ENCODE data around the gene TBC1D5.
"Not testable (repeated sequence)": the region's sequence is repeated elsewhere in the genome, so short reads cannot be mapped to it uniquely, and the experiment has no call there.

Gene TBC1D5

DNA sequence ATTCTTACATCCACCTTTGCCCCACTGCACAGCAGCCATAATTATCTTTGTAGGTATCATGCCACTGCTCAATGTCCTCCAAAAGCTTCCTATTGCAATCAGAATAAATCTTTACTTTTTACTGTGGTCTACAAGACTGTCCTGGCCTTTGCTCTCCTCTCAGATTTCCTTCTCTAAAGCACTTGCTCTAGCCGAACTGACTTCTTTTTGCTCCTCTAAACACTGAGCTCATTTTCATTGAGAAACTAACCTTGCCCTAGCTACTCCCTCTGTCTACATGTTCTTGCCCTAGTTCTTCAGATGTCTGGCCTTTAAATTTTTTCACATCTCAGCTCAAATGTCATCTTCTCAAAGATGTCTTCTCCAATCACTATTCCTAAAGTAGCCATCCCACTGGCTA lies 342.8 kb downstream of the TBC1D5 start:
- no peak for DNase-seq (ENCODE audit: low read depth)
- no peak overlapping the region for H3K4me3 ChIP-seq (ENCODE audit: low read depth, low read length)
- TF ChIP-seq, protein P1, sequence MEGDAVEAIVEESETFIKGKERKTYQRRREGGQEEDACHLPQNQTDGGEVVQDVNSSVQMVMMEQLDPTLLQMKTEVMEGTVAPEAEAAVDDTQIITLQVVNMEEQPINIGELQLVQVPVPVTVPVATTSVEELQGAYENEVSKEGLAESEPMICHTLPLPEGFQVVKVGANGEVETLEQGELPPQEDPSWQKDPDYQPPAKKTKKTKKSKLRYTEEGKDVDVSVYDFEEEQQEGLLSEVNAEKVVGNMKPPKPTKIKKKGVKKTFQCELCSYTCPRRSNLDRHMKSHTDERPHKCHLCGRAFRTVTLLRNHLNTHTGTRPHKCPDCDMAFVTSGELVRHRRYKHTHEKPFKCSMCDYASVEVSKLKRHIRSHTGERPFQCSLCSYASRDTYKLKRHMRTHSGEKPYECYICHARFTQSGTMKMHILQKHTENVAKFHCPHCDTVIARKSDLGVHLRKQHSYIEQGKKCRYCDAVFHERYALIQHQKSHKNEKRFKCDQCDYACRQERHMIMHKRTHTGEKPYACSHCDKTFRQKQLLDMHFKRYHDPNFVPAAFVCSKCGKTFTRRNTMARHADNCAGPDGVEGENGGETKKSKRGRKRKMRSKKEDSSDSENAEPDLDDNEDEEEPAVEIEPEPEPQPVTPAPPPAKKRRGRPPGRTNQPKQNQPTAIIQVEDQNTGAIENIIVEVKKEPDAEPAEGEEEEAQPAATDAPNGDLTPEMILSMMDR (IDR thresholded peaks at IDR 0.05; ENCODE audit: low read depth, low read length, missing control alignments): no peak

DNA sequence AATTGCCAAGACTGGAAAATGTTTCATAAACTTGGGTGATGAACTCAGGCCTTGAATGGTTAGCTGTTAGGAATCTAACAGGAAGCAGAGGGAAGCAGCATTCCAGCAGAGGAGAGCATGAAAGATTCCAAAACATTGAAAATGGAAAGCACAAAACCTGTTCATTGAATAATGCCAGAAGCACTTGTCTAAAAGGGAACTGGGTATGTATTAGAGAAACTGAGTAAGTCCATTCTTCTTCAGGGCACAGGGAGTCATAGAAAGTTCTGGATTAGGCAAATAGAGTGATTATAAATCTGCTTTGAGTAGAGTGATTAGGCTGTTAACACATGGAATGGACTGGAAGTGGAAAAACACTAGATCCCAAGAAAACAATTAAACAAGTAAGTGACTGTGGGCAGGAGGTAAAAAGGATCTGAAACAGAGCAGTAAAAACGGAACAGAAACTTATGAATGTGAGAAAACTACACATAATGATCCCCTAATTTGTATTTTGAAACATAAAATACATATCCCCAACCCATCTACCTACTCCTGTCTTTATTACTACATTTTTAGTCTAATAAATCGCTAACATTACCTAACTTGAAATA lies 343.4 kb downstream of the TBC1D5 start:
- no peak for DNase-seq (ENCODE audit: low read depth)
- TF ChIP-seq, protein P1 (IDR thresholded peaks at IDR 0.05; ENCODE audit: low read depth, low read length, missing control alignments): no peak
- H3K4me3 ChIP-seq (ENCODE audit: low read depth, low read length): no peak overlapping the region

DNA sequence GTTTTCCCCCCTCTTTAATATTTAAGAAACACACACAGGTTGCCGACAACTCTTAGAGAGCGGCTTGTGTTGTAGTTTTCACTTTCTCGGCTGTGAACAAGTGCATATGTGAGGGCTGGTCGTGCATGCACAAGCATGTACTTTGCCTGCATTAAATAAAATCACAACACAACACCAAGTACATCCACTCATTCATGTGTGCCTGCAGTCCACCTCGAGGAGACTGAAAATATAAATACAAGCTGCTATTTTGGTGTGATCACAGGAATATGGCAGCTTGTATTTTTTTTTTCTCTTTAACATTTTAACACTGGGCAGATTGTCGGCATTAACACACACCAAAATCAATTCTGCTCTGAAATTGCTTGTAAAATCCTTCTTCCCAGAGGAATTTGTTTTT lies 346.4 kb downstream of the TBC1D5 start:
- TF ChIP-seq, protein P1 (IDR thresholded peaks at IDR 0.05; ENCODE audit: low read depth, low read length, missing control alignments): no peak
- DNase-seq (ENCODE audit: low read depth): no peak
- H3K4me3 ChIP-seq (ENCODE audit: low read depth, low read length): no peak overlapping the region

DNA sequence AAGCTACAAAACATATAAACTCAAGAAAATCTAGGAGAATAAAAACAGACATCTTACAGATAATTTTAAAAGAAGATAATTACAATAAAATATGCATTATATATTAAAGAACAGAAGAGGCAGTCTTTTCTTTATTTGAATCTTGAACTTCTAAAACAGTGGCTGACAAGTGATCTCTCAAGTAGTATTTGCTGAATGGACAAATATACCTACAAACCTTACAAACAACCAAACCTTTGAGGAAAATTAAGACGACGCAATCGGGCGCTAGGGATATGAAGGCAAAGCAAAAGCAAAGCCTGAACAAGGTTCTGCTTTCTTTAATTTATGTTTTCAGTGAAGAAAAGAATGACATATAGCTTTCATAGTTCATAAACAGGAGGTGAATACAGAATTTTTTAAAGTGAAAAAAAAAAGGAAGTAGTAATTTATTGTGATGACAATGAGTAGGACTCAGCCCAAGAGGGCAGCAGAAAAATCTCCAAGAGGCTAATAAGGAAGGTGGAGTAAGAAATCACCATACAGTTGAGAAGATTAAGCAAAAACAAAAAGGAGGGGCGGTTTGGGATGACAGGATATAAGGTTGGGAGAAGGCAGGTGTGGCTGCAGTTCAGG lies 347.8 kb downstream of the TBC1D5 start:
- TF ChIP-seq, protein P1 (IDR thresholded peaks at IDR 0.05; ENCODE audit: low read depth, low read length, missing control alignments): no peak
- H3K4me3 ChIP-seq (ENCODE audit: low read depth, low read length): no peak overlapping the region
- DNase-seq (ENCODE audit: low read depth): no peak

DNA sequence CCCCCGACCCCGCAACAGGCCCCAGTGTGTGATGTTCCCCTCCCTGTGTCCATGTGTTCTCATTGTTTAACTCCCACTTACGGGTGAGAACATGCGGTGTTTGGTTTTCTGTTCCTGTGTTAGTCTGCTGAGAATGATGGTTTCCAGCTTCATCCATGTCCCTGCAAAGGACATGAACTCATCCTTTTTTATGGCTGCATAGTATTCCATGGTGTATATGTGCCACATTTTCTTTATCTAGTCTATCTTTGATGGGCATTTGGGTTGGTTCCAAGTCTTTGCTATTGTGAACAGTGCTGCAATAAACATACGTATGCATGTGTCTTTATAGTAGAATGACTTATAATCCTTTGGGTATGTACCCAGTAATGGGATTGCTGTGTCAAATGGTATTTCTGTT lies 349.9 kb downstream of the TBC1D5 start:
- DNase-seq (ENCODE audit: low read depth): not testable (repeated sequence)

DNA sequence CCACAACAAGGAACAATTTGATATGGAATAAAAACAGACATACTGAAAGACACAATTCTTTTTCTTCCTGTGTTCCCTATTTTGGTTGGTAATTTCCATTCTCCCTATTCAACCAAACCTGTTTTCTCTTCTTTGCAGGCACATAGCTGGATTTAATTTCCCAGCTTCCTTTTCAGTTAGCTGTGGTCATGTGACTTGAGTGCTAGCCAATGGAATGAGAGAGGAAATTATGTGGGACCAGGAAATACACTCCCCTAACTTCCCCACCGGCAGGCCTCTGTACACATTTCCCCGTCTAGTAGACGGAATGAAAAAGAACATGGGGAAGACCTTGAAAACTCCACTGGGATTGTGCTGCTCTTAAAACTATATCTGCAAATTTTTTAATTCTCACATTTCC lies 351.6 kb downstream of the TBC1D5 start:
- no peak overlapping the region for H3K4me3 ChIP-seq (ENCODE audit: low read depth, low read length)
- DNase-seq (ENCODE audit: low read depth): no peak
- TF ChIP-seq, protein P1 (IDR thresholded peaks at IDR 0.05; ENCODE audit: low read depth, low read length, missing control alignments): no peak

More for the DNA sequence above, 349.9 kb downstream of the TBC1D5 start:
- H3K4me3 ChIP-seq (ENCODE audit: low read depth, low read length): not testable (repeated sequence)

DNA sequence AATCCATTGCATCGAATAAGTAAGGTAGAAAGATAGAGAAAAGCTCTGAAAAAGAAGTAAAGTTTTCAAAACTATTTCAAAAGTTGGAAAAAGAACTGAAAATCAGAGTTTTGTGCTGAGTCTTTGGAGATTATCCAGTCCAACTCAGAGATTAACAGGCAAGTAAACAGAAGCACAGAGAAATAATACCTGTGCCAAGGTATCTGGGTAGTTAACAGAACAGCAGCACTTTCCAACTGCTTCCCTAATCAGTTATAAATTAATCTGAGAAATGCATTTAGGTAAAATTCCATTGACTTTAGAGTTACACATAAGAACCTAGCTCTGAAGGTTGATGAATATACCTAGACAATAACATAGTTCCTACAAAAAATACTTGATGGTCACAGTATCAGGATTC lies 355.3 kb downstream of the TBC1D5 start:
- no peak for DNase-seq (ENCODE audit: low read depth)
- TF ChIP-seq, protein P1 (IDR thresholded peaks at IDR 0.05; ENCODE audit: low read depth, low read length, missing control alignments): no peak

More for the DNA sequence above, 355.3 kb downstream of the TBC1D5 start:
- no peak overlapping the region for H3K4me3 ChIP-seq (ENCODE audit: low read depth, low read length)

All from GM12864 (cell line).